ENCODE measurements around the gene RDX. TPM values are rescaled to one million over a fixed set of nuclear protein-coding genes. Genes with fewer than 3 reads are reported as not detected.
"Not testable (repeated sequence)": the region's sequence is repeated elsewhere in the genome, so short reads cannot be mapped to it uniquely, and the experiment has no call there.

The RDX gene
- total RNA-seq, 2 donors from 2014 or later = 17.9 to 20.5 TPM

DNA sequence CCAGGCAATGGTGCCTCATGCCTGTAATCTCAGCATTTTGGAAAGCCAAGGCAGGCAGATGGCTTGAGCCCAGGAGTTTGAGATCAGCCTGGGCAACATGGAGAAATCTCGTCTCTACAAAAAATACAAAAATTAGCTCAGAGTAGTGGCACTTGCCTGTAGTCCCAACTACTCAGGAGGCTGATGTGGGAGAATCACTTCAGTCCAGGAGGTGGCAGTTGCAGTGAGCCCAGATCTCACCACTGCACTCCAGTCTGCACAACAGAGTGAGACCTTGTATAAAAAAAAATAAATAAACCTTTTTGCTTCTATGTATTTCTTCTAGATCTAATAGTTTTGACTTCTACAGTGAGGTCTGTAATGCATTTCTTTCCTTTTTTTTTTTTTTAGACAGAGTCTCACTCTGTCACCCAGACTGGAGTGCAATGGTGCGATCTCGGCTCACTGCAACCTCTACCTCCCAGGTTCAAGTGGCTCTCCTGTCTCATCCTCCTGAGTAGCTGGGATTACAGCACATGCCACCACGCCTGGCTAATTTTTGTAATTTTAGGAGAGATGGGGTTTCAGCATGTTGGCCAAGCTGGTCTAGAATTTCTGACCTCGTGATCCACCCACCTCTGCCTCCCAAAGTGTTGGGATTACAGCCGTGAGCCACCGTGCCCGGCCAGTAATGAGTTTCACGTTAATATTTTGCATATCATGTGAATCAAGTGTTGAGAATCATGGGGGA lies 18.1 kb upstream of the RDX start:
- H3K27me3 ChIP-seq = peaks cover 5% of the 10 kb centered on the region
- no peak overlapping the region for H3K4me3 ChIP-seq
- no peak for DNase-seq
- no peak overlapping the region for H3K9ac ChIP-seq (ENCODE audit: low read depth in 2 of 2, low read length in 2 of 2)
- no peak overlapping the region for H3K27ac ChIP-seq
- no peaks in the 10 kb centered on the region for H3K9me3 ChIP-seq
- H3K4me1 ChIP-seq = no peaks in the 10 kb centered on the region
- intact Hi-C loops (cut with DNase I) = no loop called here
- H3K36me3 ChIP-seq = no peaks in the 10 kb centered on the region
- TF ChIP-seq, protein P1, sequence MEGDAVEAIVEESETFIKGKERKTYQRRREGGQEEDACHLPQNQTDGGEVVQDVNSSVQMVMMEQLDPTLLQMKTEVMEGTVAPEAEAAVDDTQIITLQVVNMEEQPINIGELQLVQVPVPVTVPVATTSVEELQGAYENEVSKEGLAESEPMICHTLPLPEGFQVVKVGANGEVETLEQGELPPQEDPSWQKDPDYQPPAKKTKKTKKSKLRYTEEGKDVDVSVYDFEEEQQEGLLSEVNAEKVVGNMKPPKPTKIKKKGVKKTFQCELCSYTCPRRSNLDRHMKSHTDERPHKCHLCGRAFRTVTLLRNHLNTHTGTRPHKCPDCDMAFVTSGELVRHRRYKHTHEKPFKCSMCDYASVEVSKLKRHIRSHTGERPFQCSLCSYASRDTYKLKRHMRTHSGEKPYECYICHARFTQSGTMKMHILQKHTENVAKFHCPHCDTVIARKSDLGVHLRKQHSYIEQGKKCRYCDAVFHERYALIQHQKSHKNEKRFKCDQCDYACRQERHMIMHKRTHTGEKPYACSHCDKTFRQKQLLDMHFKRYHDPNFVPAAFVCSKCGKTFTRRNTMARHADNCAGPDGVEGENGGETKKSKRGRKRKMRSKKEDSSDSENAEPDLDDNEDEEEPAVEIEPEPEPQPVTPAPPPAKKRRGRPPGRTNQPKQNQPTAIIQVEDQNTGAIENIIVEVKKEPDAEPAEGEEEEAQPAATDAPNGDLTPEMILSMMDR (IDR thresholded peaks at IDR 0.05) = no peak

DNA sequence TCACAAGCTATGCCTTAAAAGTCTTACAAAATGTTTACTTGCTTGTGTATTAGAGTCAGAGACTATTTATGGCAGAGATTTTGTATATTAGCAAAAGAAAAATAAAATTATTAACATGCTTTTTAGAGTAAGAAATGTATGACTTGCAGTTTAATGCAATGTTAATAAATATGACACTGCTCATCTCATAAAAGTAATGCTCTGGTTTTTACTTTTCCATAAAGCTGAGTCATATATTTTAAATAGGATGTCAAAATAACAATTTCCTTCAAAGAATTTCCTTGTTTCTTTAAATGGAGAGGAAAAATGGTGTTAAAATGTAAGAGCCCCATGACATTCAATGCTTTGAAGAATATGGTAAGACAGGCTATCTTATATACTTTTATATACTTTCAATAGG lies 16.3 kb upstream of the RDX start:
- intact Hi-C loops (cut with DNase I) = no loop called here
- Histone ChIP-seq H3K9me3 (no peaks in the 10 kb centered on the region), H3K27ac (no peak overlapping the region), H3K36me3 (no peaks in the 10 kb centered on the region), H3K4me1 (no peaks in the 10 kb centered on the region), H3K4me3 (no peak overlapping the region), H3K9ac (ENCODE audit: low read depth in 2 of 2, low read length in 2 of 2) (no peak overlapping the region), H3K27me3 (peaks cover 23% of the 10 kb centered on the region)
- TF ChIP-seq, protein P1 (IDR thresholded peaks at IDR 0.05) = no peak
- no peak for DNase-seq

DNA sequence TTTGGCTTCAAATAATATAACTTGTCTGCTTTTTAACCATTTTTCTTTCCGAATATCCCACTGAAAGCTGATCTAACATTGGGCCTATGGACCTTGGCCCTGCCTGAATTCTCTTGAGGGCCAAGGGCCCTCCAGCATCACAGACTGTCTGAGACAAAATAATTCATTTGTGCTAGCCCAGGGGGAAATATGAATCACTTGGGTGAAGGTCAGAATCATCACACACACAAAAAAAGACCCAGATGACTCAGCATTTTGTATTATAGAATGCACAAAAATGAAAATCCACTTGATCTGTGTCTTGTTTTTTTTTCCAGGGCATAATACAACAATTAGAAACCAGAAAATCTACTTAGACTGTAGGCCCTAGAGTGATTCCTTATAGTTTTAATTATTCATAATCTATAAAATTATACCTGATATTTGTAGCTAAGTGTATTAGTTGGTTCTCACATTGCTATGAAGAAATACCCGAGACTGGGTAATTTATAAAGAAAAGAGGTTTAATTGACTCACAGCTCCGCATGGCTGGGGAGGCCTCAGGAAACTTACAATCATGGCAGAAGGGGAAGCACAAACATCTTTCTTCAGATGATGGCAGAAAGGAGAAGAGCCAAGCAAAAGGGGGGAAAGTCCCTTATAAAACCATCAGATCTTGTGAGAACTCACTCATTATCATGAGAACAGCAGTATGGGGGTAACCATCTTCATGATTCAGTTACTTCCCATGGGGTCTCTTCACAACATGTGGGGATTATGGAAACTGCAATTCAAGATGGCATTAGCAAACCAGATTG lies 15.6 kb upstream of the RDX start:
- no peak overlapping the region for H3K27ac ChIP-seq

GRCh38 chr11:110308071-110308470 lies 11.7 kb upstream of the RDX start:
- Histone ChIP-seq H3K4me3 (no peak overlapping the region), H3K9ac (ENCODE audit: low read depth in 2 of 2, low read length in 2 of 2) (no peak overlapping the region), H3K27me3 (peaks cover 29% of the 10 kb centered on the region), H3K36me3 (no peaks in the 10 kb centered on the region), H3K27ac (no peak overlapping the region), H3K4me1 (no peaks in the 10 kb centered on the region), H3K9me3 (no peaks in the 10 kb centered on the region)
- TF ChIP-seq, protein P1 (IDR thresholded peaks at IDR 0.05) = no peak
- DNase-seq = no peak
- intact Hi-C loops (cut with DNase I) = no loop called here

More for the DNA sequence above, 15.6 kb upstream of the RDX start:
- intact Hi-C loops (cut with DNase I) = no loop called here
- Histone ChIP-seq H3K9me3 (no peaks in the 10 kb centered on the region), H3K36me3 (no peaks in the 10 kb centered on the region), H3K9ac (ENCODE audit: low read depth in 2 of 2, low read length in 2 of 2) (no peak overlapping the region), H3K4me1 (no peaks in the 10 kb centered on the region), H3K27me3 (peaks cover 29% of the 10 kb centered on the region), H3K4me3 (no peak overlapping the region)
- no peak for DNase-seq
- TF ChIP-seq, protein P1 (IDR thresholded peaks at IDR 0.05) = no peak

DNA sequence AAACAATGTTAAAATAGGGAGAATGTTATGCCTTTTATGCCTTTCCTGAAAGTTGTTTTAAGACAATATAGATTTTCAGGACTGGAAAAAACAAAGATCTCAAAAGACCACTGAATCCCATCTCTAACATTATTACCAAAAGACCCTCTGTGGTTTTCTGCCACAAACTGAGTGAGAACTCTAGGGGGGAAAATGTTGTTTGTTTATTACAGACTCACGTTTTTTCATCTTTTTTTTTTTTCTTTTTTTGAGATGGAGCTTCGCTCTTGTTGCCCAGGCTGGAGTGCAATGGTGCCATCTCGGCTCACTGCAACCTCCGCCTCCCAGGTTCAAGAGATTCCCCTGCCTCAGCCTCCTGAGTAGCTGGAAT lies 9.6 kb upstream of the RDX start:
- H3K9me3 ChIP-seq; DNase-seq; H3K36me3 ChIP-seq; H3K4me3 ChIP-seq; intact Hi-C loops (cut with DNase I); H3K9ac ChIP-seq (ENCODE audit: low read depth in 2 of 2, low read length in 2 of 2); H3K4me1 ChIP-seq; H3K27ac ChIP-seq: not testable (repeated sequence)
- H3K27me3 ChIP-seq = peaks cover 29% of the 10 kb centered on the region
